Activated CD8-positive, alpha-beta T cell treated with anti-CD3 and anti-CD28 coated beads, Interleukin-2, amount 10 ng/mL, durations not matched to agents 7 days and 5 days (primary cell): ENCODE data around the gene CCDC82. TPM values are rescaled to one million over a fixed set of nuclear protein-coding genes. Genes with fewer than 3 reads are reported as not detected.
"Not testable (repeated sequence)": the region's sequence is repeated elsewhere in the genome, so short reads cannot be mapped to it uniquely, and the experiment has no call there.

ENCODE experiments used
- ATAC-seq: fragments of 150-1000 bp; cut with Tn5 transposase; one replicate; pipeline ENCODE4 v1.10.0; 2021; ENCODE audit warnings: moderate library complexity
- CTCF ChIA-PET: fragments of 350-600 bp; sonication (Branson Sonifier 250); formaldehyde crosslinking; loops from one replicate; lab custom pipeline; 2021; ENCODE audit warnings: antibody characterized with exemption; lab: Charles Lee
- POLR2A ChIA-PET: fragments of 350-600 bp; sonication (Branson Sonifier 250); formaldehyde crosslinking; loops from one replicate; lab custom pipeline; 2021; ENCODE audit warnings: antibody characterized with exemption; lab: Charles Lee
- DNase-seq: peaks from one replicate; pipeline ENCODE4 v3.0.0-alpha.2; 2020
- H3K27ac Mint-ChIP-seq: one replicate; pipeline ENCODE4 v1.8.0; 2021; ENCODE audit warnings: mild to moderate bottlenecking, mixed read lengths
- H3K27me3 Mint-ChIP-seq: one replicate; pipeline ENCODE4 v1.8.0; 2021; ENCODE audit warnings: low read depth, mixed read lengths
- H3K36me3 Mint-ChIP-seq: one replicate; pipeline ENCODE4 v1.8.0; 2021; ENCODE audit warnings: low read depth, mixed read lengths
- H3K4me1 Mint-ChIP-seq: one replicate; pipeline ENCODE4 v1.8.0; 2021; ENCODE audit warnings: low read depth, mixed read lengths
- H3K4me3 Mint-ChIP-seq: one replicate; pipeline ENCODE4 v1.8.0; 2021; ENCODE audit warnings: mild to moderate bottlenecking, mixed read lengths
- H3K9me3 Mint-ChIP-seq: one replicate; pipeline ENCODE4 v1.8.0; 2022; ENCODE audit warnings: mixed read lengths; ENCODE audit not compliant: insufficient read depth
- total RNA-seq, 2 experiments: library from RNA; stranded (reverse); gene quantifications; one replicate each; pipeline ENCODE4 v1.2.3, GENCODE V29; 2021

CCDC82 gene
- total RNA-seq = 10 to 100 TPM; 35.7 to 37.5 TPM

DNA sequence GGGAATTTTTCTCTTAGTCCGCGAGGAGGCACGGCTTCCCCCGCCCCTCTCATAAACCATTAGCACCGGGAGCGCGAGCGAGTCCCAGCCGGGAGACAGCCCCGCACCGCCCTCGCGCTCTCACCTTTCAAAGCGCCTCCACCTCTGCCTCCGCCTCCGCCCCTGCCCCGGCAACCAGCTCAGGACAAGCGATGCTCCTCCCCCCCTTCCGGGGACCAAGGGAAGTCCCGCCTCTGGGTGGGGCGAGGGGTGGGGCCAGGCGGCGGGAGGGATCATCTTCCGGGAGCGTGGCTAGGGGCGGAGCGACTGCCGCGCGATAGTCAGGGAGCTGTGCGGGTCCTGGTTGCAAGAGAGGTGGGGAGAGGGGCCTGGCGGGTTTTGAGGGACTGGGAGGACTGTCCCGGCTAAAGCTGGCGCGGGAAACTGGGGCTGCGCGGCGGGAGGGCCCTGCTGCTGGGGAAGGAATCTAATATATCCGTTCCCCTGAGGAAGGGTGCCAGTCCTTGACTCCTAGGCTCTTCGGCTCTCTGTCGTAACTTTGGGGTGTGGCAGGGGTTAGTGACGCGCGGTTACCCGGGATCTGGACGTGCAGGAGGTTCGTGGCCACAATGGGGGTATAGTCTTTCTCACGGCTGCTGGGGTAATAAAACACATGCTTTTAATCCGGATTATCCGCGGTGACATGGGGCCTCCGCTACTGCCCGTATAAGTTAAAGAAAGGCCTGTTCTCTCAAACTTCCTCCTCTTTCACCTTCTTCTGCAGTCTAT lies at the start of gene CCDC82, which contains the start of gene JRKL:
Gene CCDC82, minus strand, starts transcription at position 193 of the 768 bp plus-strand sequence. CDS start 5,165 bp downstream, outside the sequence.
Gene JRKL, plus strand, starts transcription at position 294 of the 768 bp plus-strand sequence. CDS start 637 bp downstream, outside the sequence.
- no peaks in the 10 kb centered on the region for H3K27me3 Mint-ChIP-seq
- POLR2A ChIA-PET = interaction anchor here (0.6 to 2.8 kb wide), 22 partner anchors 10 to 1322 kb away, joined by 3 to 42 read pairs (median 4); partner anchors contain the start of genes CEP57, ENDOD1, FAM76B and MAML2
- peaks cover 59% of the 10 kb centered on the region for H3K4me1 Mint-ChIP-seq
- H3K4me3 Mint-ChIP-seq = peak within 1 kb of the TSS; percentile 91
- H3K36me3 Mint-ChIP-seq = peaks cover 43% of the 10 kb centered on the region
- ATAC-seq (peak; percentile 95), DNase-seq (peak; percentile 98)
- H3K9me3 Mint-ChIP-seq = no peaks in the 10 kb centered on the region
- H3K27ac Mint-ChIP-seq = peak within 1 kb of the TSS; percentile 97
- CTCF ChIA-PET = interaction anchor here (0.7 to 2.9 kb wide), 11 partner anchors 10 to 598 kb away, joined by 3 to 35 read pairs (median 4); partner anchors contain the start of gene MAML2

DNA sequence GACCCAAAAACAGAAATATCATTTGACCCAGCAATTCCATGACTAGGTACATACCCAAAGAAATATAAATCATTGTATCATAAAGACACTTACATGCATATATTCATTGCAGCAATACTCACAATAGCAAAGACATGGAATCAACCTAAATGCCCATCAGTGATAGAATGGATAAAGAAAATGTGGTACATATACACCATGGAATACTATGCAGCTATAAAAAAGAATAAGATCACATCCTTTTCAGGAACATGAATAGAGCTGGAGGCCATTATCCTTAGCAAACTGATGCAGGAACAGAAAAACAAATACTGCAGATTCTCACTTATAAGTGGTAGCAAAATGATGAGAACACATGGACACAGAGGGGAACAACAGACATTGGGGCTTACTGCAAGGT lies 42.9 kb upstream of the CCDC82 start:
- POLR2A ChIA-PET, DNase-seq, H3K4me3 Mint-ChIP-seq, H3K27ac Mint-ChIP-seq, H3K4me1 Mint-ChIP-seq, H3K9me3 Mint-ChIP-seq, H3K36me3 Mint-ChIP-seq, ATAC-seq: not testable (repeated sequence)
- CTCF ChIA-PET = interaction anchor here (1.4 kb wide), 1 partner anchor 32 kb away, joined by 3 read pairs; no protein-coding TSS in a partner anchor
- peaks cover 44% of the 10 kb centered on the region for H3K27me3 Mint-ChIP-seq

GRCh38 chr11:96430668-96431067 lies 41.0 kb upstream of the CCDC82 start:
- Mint-ChIP-seq H3K36me3 (no peaks in the 10 kb centered on the region), H3K9me3 (no peaks in the 10 kb centered on the region), H3K27ac (no peak overlapping the region), H3K4me1 (no peaks in the 10 kb centered on the region), H3K27me3 (peaks cover 39% of the 10 kb centered on the region), H3K4me3 (no peak overlapping the region)
- DNase-seq (no peak), ATAC-seq (no peak)
- ChIA-PET POLR2A (no interaction called here), CTCF (interaction anchor here (1.6 kb wide), 1 partner anchor 88 kb away, joined by 5 read pairs; the partner anchor contains the start of gene MAML2)

- Mint-ChIP-seq H3K36me3 (no peaks in the 10 kb centered on the region), H3K4me1 (no peaks in the 10 kb centered on the region), H3K4me3 (no peak overlapping the region), H3K27me3 (peaks cover 23% of the 10 kb centered on the region), H3K27ac (no peak overlapping the region), H3K9me3 (no peaks in the 10 kb centered on the region)
- POLR2A ChIA-PET = no interaction called here
- ATAC-seq (no peak), DNase-seq (no peak)
- CTCF ChIA-PET = interaction anchor here (0.9 to 1.7 kb wide), 4 partner anchors 333 to 1271 kb away, joined by 4 to 5 read pairs (median 4); no protein-coding TSS in a partner anchor
Observed at GRCh38 chr11:96424693-96425092, 35.0 kb upstream of the CCDC82 start.

- H3K27me3 Mint-ChIP-seq = peaks cover 12% of the 10 kb centered on the region
- H3K4me3 Mint-ChIP-seq = no peak overlapping the region
- no peak overlapping the region for H3K27ac Mint-ChIP-seq
- CTCF ChIA-PET = interaction anchor here (1.0 to 1.5 kb wide), 2 partner anchors 13 to 19 kb away, joined by 3 to 8 read pairs; no protein-coding TSS in a partner anchor
- POLR2A ChIA-PET = no interaction called here
- no peaks in the 10 kb centered on the region for H3K36me3 Mint-ChIP-seq
- DNase-seq (no peak), ATAC-seq (no peak)
- H3K4me1 Mint-ChIP-seq = no peaks in the 10 kb centered on the region
- H3K9me3 Mint-ChIP-seq = no peaks in the 10 kb centered on the region
Observed at GRCh38 chr11:96413408-96413807, 23.7 kb upstream of the CCDC82 start.

- DNase-seq = no peak
- no peak for ATAC-seq
- no peaks in the 10 kb centered on the region for H3K9me3 Mint-ChIP-seq
- H3K36me3 Mint-ChIP-seq = no peaks in the 10 kb centered on the region
- CTCF ChIA-PET = interaction anchor here (1.0 to 1.5 kb wide), 2 partner anchors 13 to 19 kb away, joined by 3 to 8 read pairs; no protein-coding TSS in a partner anchor
- peaks cover 8% of the 10 kb centered on the region for H3K27me3 Mint-ChIP-seq
- H3K4me1 Mint-ChIP-seq = no peaks in the 10 kb centered on the region
- H3K27ac Mint-ChIP-seq = no peak overlapping the region
- H3K4me3 Mint-ChIP-seq = no peak overlapping the region
- POLR2A ChIA-PET = no interaction called here
Observed at GRCh38 chr11:96412761-96413381, 23.2 kb upstream of the CCDC82 start.

DNA sequence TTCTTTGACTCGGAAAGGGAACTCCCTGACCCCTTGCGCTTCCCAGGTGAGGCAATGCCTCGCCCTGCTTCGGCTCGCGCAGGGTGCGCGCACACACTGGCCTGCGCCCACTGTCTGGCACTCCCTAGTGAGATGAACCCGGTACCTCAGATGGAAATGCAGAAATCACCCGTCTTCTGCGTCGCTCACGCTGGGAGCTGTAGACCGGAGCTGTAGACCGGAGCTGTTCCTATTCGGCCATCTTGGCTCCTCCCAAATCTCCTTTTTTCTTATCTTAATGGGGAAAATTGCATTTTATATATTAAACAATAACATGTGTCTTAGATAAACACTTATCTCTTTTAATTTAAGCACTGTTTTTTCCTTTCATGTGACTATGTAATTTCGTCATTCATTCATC lies 21.7 kb upstream of the CCDC82 start:
- H3K4me1 Mint-ChIP-seq, H3K9me3 Mint-ChIP-seq, H3K27me3 Mint-ChIP-seq, H3K27ac Mint-ChIP-seq, DNase-seq, ATAC-seq, H3K36me3 Mint-ChIP-seq, CTCF ChIA-PET, POLR2A ChIA-PET, H3K4me3 Mint-ChIP-seq: not testable (repeated sequence)

DNA sequence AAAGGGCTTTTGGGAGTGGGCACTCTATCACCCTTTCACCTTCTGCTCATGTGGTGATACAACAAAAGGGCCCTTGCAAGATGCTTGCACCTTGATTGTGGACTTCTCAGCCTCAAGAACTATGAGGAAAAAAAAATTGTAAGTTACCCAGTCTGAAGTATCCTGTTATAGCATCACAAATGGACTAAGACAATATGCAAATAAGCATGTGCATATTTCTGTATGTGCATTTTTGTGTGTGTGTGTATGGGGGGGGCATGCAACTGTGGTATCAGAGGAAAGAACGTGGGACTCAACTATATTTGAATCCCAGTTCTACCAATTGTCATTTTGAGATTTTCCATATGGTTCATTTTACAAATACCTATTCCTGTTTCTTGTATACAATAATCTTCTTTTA lies 11.0 kb upstream of the CCDC82 start:
- ATAC-seq = no peak
- no peak for DNase-seq
- peaks cover 21% of the 10 kb centered on the region for H3K27me3 Mint-ChIP-seq
- ChIA-PET POLR2A (no interaction called here), CTCF (interaction anchor here (0.9 to 1.1 kb wide), 2 partner anchors 551 to 565 kb away, joined by 3 read pairs; no protein-coding TSS in a partner anchor)
- H3K4me3 Mint-ChIP-seq = no peak overlapping the region
- H3K36me3 Mint-ChIP-seq = no peaks in the 10 kb centered on the region
- H3K27ac Mint-ChIP-seq = no peak overlapping the region
- H3K4me1 Mint-ChIP-seq = no peaks in the 10 kb centered on the region
- no peaks in the 10 kb centered on the region for H3K9me3 Mint-ChIP-seq

DNA sequence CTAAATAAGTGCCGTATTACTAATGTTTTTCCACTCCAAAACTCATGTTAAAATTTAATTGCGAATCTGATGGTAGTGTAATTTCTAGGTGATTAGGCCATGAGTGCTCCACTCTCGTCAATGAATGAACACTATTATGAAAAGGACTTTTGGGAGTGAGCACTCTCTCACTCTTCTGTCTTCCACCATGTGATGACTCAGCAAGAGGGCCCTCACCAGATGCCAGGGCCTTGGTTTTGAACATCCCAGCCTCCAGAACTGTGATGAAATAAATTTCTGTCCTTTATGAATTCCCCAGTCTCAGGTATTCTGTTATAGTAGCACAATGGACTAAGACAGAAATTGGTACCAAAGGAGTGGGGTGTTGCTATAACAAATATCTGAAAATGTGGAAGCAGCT lies 8.2 kb upstream of the CCDC82 start:
- ChIA-PET CTCF (no interaction called here), POLR2A (interaction anchor here (0.6 kb wide), 1 partner anchor 249 kb away, joined by 4 read pairs; no protein-coding TSS in a partner anchor)
- peaks cover 9% of the 10 kb centered on the region for H3K27me3 Mint-ChIP-seq
- ATAC-seq (no peak), DNase-seq (no peak)
- no peak overlapping the region for H3K4me3 Mint-ChIP-seq
- peaks cover 4% of the 10 kb centered on the region for H3K4me1 Mint-ChIP-seq
- no peaks in the 10 kb centered on the region for H3K36me3 Mint-ChIP-seq
- no peaks in the 10 kb centered on the region for H3K9me3 Mint-ChIP-seq
- H3K27ac Mint-ChIP-seq = no peak overlapping the region

- ATAC-seq (no peak), DNase-seq (no peak)
- no peak overlapping the region for H3K4me3 Mint-ChIP-seq
- CTCF ChIA-PET = interaction anchor here (0.7 to 1.7 kb wide), 3 partner anchors 26 to 341 kb away, joined by 3 read pairs; no protein-coding TSS in a partner anchor
- POLR2A ChIA-PET = no interaction called here
- peaks cover 12% of the 10 kb centered on the region for H3K4me1 Mint-ChIP-seq
- H3K9me3 Mint-ChIP-seq = no peaks in the 10 kb centered on the region
- no peak overlapping the region for H3K27ac Mint-ChIP-seq
- H3K27me3 Mint-ChIP-seq = peaks cover under 1% of the 10 kb centered on the region
- peaks cover 6% of the 10 kb centered on the region for H3K36me3 Mint-ChIP-seq
Observed at GRCh38 chr11:96396637-96397036, 6.9 kb upstream of the CCDC82 start.

- POLR2A ChIA-PET = no interaction called here
- no peaks in the 10 kb centered on the region for H3K9me3 Mint-ChIP-seq
- no peak overlapping the region for H3K27ac Mint-ChIP-seq
- H3K4me1 Mint-ChIP-seq = peaks cover 27% of the 10 kb centered on the region
- no peak overlapping the region for H3K4me3 Mint-ChIP-seq
- ATAC-seq (no peak), DNase-seq (no peak)
- H3K36me3 Mint-ChIP-seq = peaks cover 20% of the 10 kb centered on the region
- CTCF ChIA-PET = interaction anchor here (0.9 to 2.9 kb wide), 15 partner anchors 9 to 606 kb away, joined by 3 to 36 read pairs (median 6); partner anchors contain the start of genes CEP57, FAM76B and MAML2
- no peaks in the 10 kb centered on the region for H3K27me3 Mint-ChIP-seq
Observed at GRCh38 chr11:96394773-96395172, 5.1 kb upstream of the CCDC82 start.
